Stimulated activated CD4-positive, alpha-beta T cell treated with anti-CD3 and anti-CD28 coated beads, TNF-alpha, amount 100 ng/mL, for 1 hour (primary cell): Measurements from ENCODE around the gene ABCD4.

ENCODE experiments used
- DNase-seq, 3 donors: peaks; one replicate each; pipeline ENCODE4 v3.0.0-alpha.2; 2020; ENCODE audit warnings: low read depth in 3 of 3, low spot score in 1 of 3

ABCD4 gene

DNA sequence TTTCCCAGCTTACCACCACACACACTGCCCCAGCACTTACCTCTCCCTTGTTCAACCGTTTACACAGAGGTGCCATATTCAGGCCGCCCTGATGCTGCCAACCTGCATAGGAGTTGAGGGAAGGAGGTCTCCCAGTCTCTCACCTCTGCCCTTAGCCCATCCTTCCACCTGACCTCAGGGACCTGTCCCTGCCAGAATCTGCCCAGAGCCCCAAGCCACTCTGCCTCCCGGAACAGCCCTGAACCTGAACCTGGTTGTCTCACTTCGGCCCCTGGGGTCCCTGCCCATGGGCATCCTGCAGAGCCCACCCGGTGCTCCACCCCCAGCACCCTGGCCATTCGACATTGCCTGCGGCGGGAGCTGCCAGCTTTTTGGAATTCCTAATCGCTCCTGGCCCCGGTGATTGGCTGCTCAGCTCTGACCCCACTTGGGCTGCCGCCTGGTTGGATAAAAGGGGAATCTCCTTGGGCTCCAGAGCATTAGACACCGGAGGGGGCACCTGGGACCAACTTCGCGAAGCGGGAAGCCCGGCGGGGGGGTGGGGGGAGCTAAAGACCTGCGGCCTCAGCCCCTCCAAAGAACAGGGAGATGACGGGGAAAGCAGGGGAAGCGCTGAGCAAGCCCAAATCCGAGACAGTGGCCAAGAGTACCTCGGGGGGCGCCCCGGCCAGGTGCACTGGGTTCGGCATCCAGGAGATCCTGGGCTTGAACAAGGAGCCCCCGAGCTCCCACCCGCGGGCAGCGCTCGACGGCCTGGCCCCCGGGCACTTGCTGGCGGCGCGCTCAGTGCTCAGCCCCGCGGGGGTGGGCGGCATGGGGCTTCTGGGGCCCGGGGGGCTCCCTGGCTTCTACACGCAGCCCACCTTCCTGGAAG is 63.5 kb downstream of the ABCD4 start, which contains the start of gene VSX2:
TSS of gene VSX2 (plus strand) at position 476 of the 874 bp plus-strand sequence. CDS start at position 589, 113 bp downstream.
- DNase-seq = no peak

DNA sequence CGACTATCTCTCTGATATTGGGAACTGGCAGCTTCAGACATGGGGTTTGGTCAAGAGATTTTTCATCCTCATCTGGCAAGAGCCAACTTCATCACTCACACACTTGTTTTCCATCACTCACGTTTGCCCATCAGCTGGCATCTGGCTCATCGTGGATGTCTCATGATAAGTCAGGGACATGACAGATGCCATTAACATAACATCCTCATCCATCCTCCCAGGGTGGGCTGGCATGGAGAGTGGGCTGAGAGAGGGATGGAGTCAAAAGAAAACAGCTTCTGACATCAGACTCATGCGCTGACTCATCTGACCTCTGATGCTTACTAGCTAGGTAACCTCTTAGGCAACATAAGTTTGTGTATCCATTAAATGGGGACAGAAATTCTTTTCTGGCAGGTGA is 65.3 kb downstream of the ABCD4 start:
- no peak for DNase-seq
